ENCODE measurements around the gene SMPD2. TPM values are rescaled to one million over a fixed set of nuclear protein-coding genes. Genes with fewer than 3 reads are reported as not detected.

The SMPD2 gene
- total RNA-seq, 1 donor from 2014 or later = 19.7 TPM

DNA sequence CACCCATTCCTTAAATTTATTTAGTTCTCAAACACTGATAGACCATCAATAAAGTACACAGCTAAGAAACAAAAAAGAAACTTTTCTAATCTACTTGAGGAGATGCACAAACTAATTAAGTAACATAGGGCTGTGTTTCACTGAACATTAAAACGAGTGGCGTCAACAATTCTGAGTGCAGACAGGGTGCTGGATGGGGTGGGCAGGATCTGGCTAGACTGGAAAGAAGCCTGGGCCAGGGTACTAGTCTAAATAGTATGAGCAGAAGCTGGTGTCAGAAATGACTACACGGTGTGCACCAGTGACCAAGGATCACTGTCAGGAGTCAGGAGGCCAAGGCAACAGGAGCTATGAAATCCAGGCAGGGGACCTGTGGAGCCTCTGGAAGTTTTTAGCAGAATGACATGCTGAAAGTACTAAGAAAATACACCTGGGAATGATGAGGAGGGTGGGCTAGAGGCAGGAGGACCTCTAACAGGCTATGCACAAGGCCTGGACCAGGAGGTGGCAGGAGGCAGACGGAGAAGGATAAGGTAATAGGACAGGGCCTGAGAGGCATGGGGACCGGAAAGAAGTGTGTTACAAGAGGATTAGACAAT, 29.2 kb downstream of the SMPD2 start:
- no peak for FAIRE-seq
- peaks cover 13% of the 10 kb centered on the region for H3K36me3 ChIP-seq (ENCODE audit: control insufficient read depth, insufficient read depth, low read length)
- no peak for DNase-seq (ENCODE audit: low read depth)
- no peak overlapping the region for H3K4me3 ChIP-seq (ENCODE audit: low read depth, low read length)
- no peaks in the 10 kb centered on the region for H3K27me3 ChIP-seq (ENCODE audit: control insufficient read depth, insufficient read depth, low read length)
- no peak for TF ChIP-seq CTCF (IDR thresholded peaks at IDR 0.05; ENCODE audit: insufficient read depth, low read length, severe bottlenecking)

DNA sequence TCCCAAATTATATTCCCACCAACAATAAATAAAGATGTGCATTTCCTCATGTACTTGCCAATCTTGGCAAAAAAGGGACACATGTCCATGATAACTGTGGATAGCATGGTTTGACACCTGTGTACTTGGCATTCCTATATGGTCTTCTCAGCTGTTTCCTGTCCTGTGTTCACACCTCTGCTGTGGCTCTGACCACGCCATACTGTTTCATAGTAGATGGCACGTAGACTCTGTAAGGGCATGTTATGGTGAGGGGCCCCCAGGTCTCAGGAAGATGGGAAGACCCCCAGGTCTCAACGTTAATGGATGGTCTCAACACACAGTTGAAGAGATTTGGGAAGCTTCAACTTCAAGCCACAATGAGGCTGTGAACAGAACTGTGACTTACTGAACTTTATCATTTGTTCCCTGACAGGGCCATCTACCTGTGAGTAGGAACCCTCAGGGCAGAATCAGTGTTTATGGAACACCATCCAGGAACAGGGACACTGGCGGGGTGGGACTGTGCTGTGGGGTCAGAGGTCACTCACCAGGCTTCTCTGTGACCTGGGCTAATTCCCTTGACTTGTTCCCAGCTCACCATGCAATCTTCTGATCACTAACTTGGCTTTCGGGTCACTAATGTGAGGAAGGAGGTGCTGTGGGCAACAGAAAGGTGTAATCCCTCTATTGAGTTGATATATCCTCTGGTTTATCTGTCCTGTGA, 30.7 kb downstream of the SMPD2 start:
- FAIRE-seq (no peak), DNase-seq (ENCODE audit: low read depth) (no peak)
- no peak overlapping the region for H3K4me3 ChIP-seq (ENCODE audit: low read depth, low read length)
- peaks cover 13% of the 10 kb centered on the region for H3K36me3 ChIP-seq (ENCODE audit: control insufficient read depth, insufficient read depth, low read length)
- H3K27me3 ChIP-seq (ENCODE audit: control insufficient read depth, insufficient read depth, low read length) = no peaks in the 10 kb centered on the region
- TF ChIP-seq CTCF (IDR thresholded peaks at IDR 0.05; ENCODE audit: insufficient read depth, low read length, severe bottlenecking) = no peak

DNA sequence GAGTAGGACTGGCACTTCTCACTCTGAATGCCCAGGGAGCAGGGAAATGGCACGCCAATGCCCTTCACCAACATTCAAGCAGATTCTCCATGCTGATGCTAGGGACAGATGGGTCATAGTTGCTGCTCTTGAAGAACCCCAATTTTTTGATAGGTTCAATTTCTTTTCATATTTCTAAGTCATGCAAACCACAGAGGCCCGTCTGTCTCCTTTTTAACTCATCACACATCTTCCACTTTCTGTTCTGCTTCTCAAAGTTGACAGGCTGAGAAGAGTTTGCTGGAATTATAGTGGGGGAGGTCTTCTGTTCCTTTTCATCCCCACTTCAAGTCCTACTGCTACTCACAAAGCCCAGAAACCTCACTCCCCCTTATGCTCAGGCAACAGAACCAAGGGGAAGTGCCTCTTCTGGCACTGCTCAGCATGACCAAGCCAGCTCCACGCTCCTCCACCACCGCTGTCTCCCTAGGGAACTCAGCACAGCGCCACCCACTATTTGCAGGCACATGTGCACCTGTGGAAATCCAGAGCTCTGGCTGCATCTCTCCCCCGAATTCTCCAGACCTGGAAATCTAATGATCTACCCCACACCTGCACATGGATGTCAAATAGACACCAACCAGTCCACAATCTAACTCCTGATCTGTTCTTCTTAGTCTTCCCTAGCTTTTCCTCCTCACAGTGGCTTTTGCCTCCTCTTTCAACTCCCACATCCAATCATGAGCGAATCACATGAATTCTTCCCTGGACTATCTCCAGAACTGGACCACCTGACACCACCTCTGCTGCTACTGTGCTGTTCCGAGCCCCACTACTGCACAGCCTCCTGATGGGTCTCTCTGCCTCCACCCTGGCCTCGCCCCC, 31.8 kb downstream of the SMPD2 start:
- Histone ChIP-seq H3K27me3 (ENCODE audit: control insufficient read depth, insufficient read depth, low read length) (no peaks in the 10 kb centered on the region), H3K36me3 (ENCODE audit: control insufficient read depth, insufficient read depth, low read length) (peaks cover 16% of the 10 kb centered on the region), H3K4me3 (ENCODE audit: low read depth, low read length) (no peak overlapping the region)
- FAIRE-seq = no peak
- no peak for DNase-seq (ENCODE audit: low read depth)
- no peak for TF ChIP-seq CTCF (IDR thresholded peaks at IDR 0.05; ENCODE audit: insufficient read depth, low read length, severe bottlenecking)

DNA sequence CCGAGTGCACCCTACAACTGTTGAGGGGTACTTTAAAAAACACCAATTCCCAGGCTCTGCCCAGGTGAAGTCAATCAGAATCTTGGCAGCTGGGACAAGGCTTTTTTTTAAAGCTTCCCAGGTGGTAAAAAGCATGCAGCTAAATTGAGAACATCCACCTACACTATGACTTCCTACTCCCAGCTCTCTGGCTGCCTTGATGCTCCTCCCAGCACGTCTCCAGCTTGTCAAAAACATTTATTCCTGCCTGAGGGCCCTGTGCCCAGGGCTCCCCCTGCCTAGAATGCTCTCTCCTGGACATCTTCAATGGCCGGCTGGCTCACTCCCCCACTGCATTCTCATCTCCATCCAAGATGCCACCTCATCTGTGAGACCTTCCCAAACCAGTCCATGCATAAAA, 32.6 kb downstream of the SMPD2 start:
- Histone ChIP-seq H3K4me3 (ENCODE audit: low read depth, low read length) (no peak overlapping the region), H3K27me3 (ENCODE audit: control insufficient read depth, insufficient read depth, low read length) (no peaks in the 10 kb centered on the region), H3K36me3 (ENCODE audit: control insufficient read depth, insufficient read depth, low read length) (peaks cover 16% of the 10 kb centered on the region)
- FAIRE-seq (no peak), DNase-seq (ENCODE audit: low read depth) (no peak)
- TF ChIP-seq CTCF (IDR thresholded peaks at IDR 0.05; ENCODE audit: insufficient read depth, low read length, severe bottlenecking) = no peak

DNA sequence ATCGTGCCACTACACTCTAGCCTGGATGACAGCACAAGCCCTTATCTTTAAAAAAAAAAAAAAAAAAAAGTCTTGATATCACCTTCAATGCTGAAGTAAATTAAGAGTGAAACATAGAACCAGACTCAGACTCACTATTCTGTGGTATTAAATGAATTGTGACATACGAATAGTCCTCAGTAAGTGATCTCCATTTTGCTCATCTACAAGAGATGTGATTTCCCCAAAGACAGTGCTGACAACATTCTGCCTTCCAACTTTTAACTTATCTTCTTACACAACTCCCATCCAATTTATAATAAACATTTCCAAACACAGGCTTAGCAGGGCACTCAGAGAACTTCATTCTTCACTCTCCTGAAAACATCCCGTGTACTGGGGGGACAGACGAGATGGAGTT, 34.5 kb downstream of the SMPD2 start:
- FAIRE-seq (no peak), DNase-seq (ENCODE audit: low read depth) (no peak)
- H3K36me3 ChIP-seq (ENCODE audit: control insufficient read depth, insufficient read depth, low read length) = peaks cover 14% of the 10 kb centered on the region
- no peaks in the 10 kb centered on the region for H3K27me3 ChIP-seq (ENCODE audit: control insufficient read depth, insufficient read depth, low read length)
- H3K4me3 ChIP-seq (ENCODE audit: low read depth, low read length) = no peak overlapping the region
- TF ChIP-seq CTCF (IDR thresholded peaks at IDR 0.05; ENCODE audit: insufficient read depth, low read length, severe bottlenecking) = no peak
